ENCODE data around the gene C9.

C9 gene

GRCh38 chr5:39412721-39413394 lies 48.6 kb upstream of the C9 start:
- CTCF ChIA-PET = interaction anchor here (0.5 to 1.4 kb wide), 5 partner anchors 12 to 1141 kb away, joined by 3 to 10 read pairs (median 3); partner anchors contain the start of gene DAB2
- H3K4me3 ChIP-seq (ENCODE audit: low read depth, low read length) = no peak overlapping the region
- H3K9me3 ChIP-seq (ENCODE audit: control insufficient read depth, insufficient read depth, low read depth, low read length) = no peaks in the 10 kb centered on the region
- POLR2A ChIA-PET = no interaction called here
- 0 out of 2 replicates have a peak, but pooled peaks cover 3% of the 10 kb centered on the region for H3K4me1 ChIP-seq (ENCODE audit: control insufficient read depth, insufficient read depth, low read length)
- H3K27ac ChIP-seq (ENCODE audit: extremely low read depth, low read depth, low read length) = no peak overlapping the region
- no peaks in the 10 kb centered on the region for H3K36me3 ChIP-seq (ENCODE audit: control insufficient read depth in 2 of 2, insufficient read depth in 1 of 2, low read length in 2 of 2)
- TF ChIP-seq KLF8 (tag by site-specific recombination; IDR thresholded peaks at IDR 0.05) (no peak), ELK4 (IDR thresholded peaks at IDR 0.05; ENCODE audit: borderline replicate concordance, low read depth, low read length) (no peak), KLF9 (tag by site-specific recombination; IDR thresholded peaks at IDR 0.05; ENCODE audit: low read depth) (no peak)

GRCh38 chr5:39411985-39412384 lies 47.7 kb upstream of the C9 start:
- H3K4me3 ChIP-seq (ENCODE audit: low read depth, low read length) = no peak overlapping the region
- no peaks in the 10 kb centered on the region for H3K9me3 ChIP-seq (ENCODE audit: control insufficient read depth, insufficient read depth, low read depth, low read length)
- TF ChIP-seq, protein P1, sequence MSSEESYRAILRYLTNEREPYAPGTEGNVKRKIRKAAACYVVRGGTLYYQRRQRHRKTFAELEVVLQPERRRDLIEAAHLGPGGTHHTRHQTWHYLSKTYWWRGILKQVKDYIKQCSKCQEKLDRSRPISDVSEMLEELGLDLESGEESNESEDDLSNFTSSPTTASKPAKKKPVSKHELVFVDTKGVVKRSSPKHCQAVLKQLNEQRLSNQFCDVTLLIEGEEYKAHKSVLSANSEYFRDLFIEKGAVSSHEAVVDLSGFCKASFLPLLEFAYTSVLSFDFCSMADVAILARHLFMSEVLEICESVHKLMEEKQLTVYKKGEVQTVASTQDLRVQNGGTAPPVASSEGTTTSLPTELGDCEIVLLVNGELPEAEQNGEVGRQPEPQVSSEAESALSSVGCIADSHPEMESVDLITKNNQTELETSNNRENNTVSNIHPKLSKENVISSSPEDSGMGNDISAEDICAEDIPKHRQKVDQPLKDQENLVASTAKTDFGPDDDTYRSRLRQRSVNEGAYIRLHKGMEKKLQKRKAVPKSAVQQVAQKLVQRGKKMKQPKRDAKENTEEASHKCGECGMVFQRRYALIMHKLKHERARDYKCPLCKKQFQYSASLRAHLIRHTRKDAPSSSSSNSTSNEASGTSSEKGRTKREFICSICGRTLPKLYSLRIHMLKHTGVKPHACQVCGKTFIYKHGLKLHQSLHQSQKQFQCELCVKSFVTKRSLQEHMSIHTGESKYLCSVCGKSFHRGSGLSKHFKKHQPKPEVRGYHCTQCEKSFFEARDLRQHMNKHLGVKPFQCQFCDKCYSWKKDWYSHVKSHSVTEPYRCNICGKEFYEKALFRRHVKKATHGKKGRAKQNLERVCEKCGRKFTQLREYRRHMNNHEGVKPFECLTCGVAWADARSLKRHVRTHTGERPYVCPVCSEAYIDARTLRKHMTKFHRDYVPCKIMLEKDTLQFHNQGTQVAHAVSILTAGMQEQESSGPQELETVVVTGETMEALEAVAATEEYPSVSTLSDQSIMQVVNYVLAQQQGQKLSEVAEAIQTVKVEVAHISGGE (tag by site-specific recombination; conservative IDR thresholded peaks at IDR 0.05; ENCODE audit: low read depth) = no peak
- TF ChIP-seq ZNF202 (tag by site-specific recombination; IDR thresholded peaks at IDR 0.05; ENCODE audit: borderline replicate concordance) (no peak), ZNF133 (tag by site-specific recombination; IDR thresholded peaks at IDR 0.05) (no peak), TRIM28 (IDR thresholded peaks at IDR 0.05; ENCODE audit: borderline replicate concordance, low read length) (no peak)
- TF ChIP-seq, protein P2, sequence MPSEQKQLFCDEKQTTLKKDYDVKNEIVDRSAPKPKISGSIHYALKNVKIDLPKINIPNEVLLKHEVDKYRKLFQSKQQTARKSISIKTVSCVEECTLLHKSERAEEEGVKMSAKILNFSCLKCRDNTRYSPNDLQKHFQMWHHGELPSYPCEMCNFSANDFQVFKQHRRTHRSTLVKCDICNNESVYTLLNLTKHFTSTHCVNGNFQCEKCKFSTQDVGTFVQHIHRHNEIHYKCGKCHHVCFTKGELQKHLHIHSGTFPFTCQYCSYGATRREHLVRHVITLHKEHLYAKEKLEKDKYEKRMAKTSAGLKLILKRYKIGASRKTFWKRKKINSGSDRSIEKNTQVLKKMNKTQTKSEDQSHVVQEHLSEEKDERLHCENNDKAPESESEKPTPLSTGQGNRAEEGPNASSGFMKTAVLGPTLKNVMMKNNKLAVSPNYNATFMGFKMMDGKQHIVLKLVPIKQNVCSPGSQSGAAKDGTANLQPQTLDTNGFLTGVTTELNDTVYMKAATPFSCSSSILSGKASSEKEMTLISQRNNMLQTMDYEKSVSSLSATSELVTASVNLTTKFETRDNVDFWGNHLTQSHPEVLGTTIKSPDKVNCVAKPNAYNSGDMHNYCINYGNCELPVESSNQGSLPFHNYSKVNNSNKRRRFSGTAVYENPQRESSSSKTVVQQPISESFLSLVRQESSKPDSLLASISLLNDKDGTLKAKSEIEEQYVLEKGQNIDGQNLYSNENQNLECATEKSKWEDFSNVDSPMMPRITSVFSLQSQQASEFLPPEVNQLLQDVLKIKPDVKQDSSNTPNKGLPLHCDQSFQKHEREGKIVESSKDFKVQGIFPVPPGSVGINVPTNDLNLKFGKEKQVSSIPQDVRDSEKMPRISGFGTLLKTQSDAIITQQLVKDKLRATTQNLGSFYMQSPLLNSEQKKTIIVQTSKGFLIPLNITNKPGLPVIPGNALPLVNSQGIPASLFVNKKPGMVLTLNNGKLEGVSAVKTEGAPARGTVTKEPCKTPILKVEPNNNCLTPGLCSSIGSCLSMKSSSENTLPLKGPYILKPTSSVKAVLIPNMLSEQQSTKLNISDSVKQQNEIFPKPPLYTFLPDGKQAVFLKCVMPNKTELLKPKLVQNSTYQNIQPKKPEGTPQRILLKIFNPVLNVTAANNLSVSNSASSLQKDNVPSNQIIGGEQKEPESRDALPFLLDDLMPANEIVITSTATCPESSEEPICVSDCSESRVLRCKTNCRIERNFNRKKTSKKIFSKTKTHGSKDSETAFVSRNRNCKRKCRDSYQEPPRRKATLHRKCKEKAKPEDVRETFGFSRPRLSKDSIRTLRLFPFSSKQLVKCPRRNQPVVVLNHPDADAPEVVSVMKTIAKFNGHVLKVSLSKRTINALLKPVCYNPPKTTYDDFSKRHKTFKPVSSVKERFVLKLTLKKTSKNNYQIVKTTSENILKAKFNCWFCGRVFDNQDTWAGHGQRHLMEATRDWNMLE (tag by site-specific recombination; conservative IDR thresholded peaks at IDR 0.05; ENCODE audit: low read depth) = no peak
- ChIA-PET POLR2A (no interaction called here), CTCF (no interaction called here)
- H3K4me1 ChIP-seq (ENCODE audit: control insufficient read depth, insufficient read depth, low read length) = 0 out of 2 replicates have a peak, but pooled peaks cover 3% of the 10 kb centered on the region
- H3K36me3 ChIP-seq (ENCODE audit: control insufficient read depth in 2 of 2, insufficient read depth in 1 of 2, low read length in 2 of 2) = no peaks in the 10 kb centered on the region
- no peak overlapping the region for H3K27ac ChIP-seq (ENCODE audit: extremely low read depth, low read depth, low read length)

DNA sequence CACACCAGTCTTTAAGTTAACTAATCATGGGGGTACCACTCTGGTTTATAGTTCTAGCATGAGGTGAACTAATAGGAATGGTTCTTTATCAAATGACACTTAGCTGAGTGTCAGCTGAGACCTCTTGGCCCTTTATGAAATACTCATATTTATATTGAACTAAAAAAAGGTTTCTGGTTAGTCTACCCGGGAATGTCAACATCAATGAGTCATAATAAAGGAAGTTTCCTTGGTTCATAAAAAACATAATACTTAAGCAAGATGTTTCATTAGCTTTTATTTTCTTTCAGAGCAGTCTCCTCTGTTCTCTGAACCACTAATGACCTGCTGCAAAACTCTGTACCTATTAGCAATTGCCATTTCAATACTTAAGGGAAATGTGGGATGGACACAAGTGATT lies 46.8 kb upstream of the C9 start:
- Histone ChIP-seq H3K27ac (ENCODE audit: extremely low read depth, low read depth, low read length) (no peak overlapping the region), H3K9me3 (ENCODE audit: control insufficient read depth, insufficient read depth, low read depth, low read length) (no peaks in the 10 kb centered on the region), H3K4me1 (ENCODE audit: control insufficient read depth, insufficient read depth, low read length) (0 out of 2 replicates have a peak, but pooled peaks cover 3% of the 10 kb centered on the region), H3K36me3 (ENCODE audit: control insufficient read depth in 2 of 2, insufficient read depth in 1 of 2, low read length in 2 of 2) (no peaks in the 10 kb centered on the region), H3K4me3 (ENCODE audit: low read depth, low read length) (no peak overlapping the region)
- ChIA-PET CTCF (interaction anchor here (0.6 kb wide), 1 partner anchor 26 kb away, joined by 4 read pairs; no protein-coding TSS in a partner anchor), POLR2A (no interaction called here)
- no peak for TF ChIP-seq ZNF16 (tag by site-specific recombination; IDR thresholded peaks at IDR 0.05; ENCODE audit: low read depth)
- no peak for TF ChIP-seq PATZ1 (tag by site-specific recombination; IDR thresholded peaks at IDR 0.05)
- no peak for TF ChIP-seq ZNF561 (tag by site-specific recombination; IDR thresholded peaks at IDR 0.05; ENCODE audit: borderline replicate concordance)
- no peak for TF ChIP-seq ZNF423 (tag by site-specific recombination; IDR thresholded peaks at IDR 0.05)

Data from HEK293 (cell line).